HG02840 (cell line): ENCODE results near the gene MYLK2.
"Not testable (repeated sequence)": the region's sequence is repeated elsewhere in the genome, so short reads cannot be mapped to it uniquely, and the experiment has no call there.

ENCODE experiments used
- ATAC-seq: cut with Tn5 transposase; IDR thresholded peaks from one replicate; pipeline ENCODE4 v1.9.1; 2021; ENCODE audit warnings: mild to moderate bottlenecking, moderate library complexity, moderate number of reproducible peaks; ENCODE audit not compliant: unreplicated experiment, low FRiP score

Gene MYLK2

DNA sequence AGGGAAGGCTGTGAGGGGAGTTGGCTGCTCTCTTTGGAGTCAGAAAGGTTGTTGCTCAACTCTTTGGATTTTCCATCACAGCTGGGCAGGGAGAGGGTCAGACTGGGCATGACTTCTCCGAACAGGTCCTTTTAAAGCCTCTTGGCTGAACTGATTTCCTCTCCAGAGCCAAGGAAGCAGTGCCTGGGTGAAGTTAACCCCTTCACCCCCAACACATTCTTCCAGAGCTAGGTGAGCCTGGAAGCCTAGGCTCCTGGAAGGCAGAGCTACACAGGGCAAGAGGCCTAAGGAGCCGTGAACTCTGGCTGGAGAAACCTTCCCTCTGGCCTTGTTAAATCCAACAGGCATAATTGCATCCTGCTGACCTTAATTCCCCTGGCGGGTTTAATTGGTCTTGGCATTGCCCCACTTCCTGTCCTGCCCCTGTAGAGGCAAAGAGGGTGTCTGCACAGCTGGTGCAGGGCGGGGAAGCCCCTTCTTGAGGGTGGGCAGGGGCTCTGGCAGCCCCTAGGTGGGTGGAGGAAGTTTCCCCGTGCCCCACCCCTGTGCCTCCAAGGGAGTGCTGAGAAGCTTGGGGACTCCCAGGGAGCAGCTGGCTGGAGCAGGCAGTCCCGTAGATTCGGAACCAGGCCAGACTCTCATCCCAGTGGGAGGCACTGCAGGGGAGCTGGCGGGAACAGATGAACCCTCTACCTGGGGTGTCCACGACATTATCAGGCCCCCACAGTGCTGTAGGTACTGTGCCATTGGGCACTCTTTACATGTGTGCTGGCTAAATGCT is 3.6 kb upstream of the MYLK2 start:
- no peak for ATAC-seq

DNA sequence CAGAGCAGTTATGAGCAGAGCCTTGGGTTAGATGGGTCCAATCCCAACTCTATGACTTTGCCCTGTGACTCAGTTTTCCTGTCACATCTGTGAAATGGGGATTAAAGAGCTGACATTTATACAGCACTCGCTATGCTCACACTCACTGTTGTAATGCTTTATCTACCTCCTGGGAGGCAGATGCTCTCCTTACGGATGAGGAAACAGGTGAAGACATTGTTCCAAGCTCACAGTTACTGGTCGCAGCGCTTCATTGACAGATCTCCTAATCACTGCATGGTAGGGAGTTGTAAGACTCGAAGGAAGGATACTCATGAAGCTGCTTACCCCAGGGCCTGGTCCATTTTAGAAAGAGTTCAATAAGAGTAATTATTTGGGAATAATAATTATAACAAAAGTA is 2.9 kb upstream of the MYLK2 start:
- no peak for ATAC-seq

DNA sequence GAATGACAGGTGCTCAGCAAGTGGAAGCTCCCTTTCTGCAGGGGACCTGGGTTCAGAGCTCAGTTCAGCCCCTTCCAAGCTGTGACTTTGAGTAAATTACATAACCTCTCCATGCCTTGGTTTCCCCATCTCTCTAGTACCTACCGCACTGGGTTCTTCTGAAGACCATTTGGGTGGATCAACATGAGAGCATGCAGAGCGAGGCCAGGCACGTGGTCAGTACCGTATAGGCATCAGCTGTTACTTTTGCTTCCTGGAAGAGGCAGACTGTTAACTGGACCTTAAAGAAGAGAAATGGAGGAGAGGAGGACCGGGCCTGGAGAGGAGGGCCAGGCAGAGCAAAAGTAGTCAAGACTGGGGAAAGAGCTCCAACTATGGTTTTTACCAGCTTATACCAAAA is 1.7 kb upstream of the MYLK2 start:
- ATAC-seq = no peak

DNA sequence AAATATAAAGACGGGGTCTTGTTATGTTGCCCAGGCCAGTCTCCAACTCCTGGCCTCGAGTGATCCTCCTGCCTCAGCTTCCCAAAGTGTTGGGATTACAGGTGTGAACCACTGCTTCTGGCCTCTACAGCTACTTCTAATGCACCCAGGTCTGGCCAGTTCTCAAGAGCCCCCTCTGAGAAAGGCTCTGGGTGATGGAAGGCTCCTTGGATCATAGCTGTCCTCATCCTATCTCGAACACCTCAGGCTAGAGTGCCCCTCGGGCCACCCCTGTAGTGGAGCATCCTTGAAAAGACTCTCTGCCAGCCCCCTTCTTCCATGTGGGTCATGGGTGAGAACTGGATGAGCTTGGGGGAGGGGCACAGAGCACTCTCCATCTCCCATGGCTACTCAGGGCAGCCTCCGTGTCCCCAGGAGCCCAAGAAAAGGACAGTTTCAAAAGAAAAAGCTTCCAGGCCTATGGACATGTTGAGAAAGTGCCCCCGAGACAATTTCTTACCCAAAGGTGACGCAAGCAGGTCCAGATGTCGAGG is 714 bp upstream of the MYLK2 start:
- no peak for ATAC-seq

DNA sequence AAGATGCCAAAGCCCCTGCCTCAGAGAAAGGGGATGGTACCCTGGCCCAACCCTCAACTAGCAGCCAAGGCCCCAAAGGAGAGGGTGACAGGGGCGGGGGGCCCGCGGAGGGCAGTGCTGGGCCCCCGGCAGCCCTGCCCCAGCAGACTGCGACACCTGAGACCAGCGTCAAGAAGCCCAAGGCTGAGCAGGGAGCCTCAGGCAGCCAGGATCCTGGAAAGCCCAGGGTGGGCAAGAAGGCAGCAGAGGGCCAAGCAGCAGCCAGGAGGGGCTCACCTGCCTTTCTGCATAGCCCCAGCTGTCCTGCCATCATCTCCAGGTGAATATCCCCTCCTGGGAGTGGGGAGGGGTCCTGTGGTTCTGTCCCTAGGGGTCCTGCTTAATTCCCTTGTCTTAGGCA is 1.1 kb downstream of the MYLK2 start:
- no peak for ATAC-seq

DNA sequence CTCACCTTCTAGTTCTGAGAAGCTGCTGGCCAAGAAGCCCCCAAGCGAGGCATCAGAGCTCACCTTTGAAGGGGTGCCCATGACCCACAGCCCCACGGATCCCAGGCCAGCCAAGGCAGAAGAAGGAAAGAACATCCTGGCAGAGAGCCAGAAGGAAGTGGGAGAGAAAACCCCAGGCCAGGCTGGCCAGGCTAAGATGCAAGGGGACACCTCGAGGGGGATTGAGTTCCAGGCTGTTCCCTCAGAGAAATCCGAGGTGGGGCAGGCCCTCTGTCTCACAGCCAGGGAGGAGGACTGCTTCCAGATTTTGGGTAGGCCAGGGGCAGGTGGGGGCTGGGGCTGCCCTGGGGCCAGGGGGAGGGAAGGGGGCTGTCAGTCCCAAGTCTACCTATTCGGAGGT is 2.3 kb downstream of the MYLK2 start:
- no peak for ATAC-seq

DNA sequence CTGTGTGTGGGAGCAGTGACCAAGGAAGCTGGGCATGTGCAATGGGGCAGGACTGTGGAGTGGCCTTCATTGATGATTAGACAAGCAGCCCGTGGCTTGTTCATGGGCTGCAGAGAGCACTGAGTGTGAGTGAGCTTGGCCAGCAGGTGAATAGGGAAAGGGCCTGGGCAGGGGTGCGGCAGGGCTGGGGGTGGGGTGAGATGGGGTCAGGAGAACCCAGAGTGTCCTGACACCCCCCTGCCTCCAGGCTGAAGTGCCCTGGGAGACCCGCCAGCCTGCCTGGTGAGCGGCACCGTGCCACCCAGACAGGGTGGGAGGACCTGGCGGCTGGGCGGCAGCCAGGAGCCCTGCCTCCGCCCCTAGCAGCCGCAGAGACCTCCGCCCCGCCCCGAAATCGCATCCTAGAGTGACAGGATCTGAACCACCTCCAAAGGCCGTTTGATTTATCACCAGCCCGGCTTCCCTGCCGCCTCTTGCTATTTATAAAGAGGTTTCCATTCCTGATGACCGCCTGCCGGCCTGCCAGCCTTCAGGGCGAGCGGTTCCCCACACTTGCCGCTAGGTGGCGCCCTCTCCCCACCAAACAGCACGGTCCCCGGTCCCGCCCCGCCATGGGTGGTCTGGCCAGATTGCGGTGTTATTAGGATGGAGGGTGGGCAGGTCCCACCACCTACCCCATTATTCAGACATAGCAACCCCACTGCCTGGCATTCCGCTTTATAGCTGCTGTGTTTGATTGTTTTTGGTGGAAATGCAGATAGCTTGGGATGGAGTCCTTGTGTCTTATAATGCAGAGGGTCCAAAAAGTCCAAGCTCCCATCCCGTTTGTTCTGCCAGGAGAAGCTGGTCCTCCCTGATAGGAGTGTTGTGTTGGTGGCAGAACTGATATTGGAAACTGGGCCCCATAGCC is 3.5 kb downstream of the MYLK2 start:
- ATAC-seq = no peak

DNA sequence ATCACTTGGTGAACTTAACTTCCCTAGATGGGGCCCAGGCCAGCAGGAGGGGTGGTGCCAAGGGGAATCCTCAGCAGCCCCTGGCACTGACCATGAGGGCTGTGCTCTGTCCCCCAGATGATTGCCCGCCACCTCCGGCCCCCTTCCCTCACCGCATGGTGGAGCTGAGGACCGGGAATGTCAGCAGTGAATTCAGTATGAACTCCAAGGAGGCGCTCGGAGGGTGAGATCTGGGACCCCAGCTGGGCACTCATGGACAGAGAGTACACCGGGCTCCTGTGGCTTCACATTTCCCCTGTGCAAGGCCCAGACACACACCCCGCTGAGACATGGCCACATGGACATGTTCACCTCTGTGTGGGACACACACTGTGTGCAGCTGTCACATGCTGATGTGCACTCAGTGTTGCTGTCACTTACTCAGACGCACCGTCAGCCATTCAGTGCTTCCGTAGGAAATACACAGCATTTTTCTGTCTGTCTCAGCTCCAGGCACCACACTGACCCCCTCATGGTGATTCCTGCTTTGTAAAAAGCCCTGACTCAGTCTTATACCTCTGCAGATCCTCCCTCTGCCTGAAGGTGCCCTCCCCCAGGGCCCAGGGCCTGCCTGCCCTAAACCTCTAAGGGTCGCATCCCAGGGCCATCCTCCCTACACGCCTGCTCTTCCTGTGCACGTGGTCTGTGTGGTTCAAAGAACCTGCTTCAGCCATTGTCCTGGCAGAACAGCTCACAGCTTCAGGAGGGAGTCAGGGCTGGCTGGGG is 4.4 kb downstream of the MYLK2 start:
- ATAC-seq = no peak

DNA sequence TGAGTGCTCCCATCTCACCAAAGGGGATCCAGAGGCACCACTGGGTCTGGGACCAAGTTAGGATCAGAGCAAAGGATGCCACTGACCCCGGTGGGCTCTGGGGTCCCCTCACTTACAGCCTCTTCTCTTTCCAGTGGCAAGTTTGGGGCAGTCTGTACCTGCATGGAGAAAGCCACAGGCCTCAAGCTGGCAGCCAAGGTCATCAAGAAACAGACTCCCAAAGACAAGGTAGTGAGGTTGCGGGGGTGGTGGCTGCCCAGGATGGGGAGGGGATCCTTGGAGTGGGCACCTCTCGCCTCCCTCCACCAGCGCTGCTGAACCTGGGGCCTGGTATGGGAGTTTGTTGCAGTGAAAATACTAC is 4.9 kb downstream of the MYLK2 start:
- ATAC-seq = no peak

DNA sequence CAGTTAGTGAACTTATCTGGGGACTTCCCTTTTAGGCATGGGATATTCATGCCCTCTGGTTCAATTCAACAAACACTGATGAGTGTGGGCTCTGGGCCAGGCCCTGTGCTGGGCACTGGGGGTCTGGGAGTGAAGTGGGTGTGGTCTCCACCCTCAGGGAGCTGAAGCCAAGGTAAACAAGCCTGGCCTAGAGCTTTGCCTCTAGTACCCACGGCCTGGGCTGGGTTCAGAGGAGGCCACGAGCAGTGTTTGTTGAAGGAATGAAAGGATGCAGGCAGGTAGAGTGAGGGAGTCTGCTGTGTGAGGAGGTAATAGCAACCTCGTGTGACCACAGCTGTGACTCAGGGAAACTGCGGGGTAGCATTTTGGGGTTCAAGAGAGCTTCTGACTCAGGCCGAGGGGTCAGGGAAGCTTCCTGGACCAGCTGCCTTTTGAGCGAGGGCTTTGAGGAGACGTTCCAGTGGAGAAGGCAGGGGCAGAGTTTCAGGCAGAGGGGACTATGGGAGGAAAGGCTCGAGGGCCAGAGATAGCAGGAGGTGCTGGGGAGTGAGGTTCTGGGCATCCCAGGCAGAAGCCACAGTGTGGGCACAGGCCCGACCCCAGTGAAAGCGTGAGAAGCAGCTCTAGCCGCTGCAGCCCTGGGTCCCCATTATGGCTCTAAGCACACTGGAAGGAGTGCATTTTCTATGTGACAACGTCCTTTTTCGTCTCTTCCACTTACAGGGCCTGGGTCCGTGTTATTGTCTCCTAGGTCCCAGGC is 5.6 kb downstream of the MYLK2 start:
- ATAC-seq = no peak

DNA sequence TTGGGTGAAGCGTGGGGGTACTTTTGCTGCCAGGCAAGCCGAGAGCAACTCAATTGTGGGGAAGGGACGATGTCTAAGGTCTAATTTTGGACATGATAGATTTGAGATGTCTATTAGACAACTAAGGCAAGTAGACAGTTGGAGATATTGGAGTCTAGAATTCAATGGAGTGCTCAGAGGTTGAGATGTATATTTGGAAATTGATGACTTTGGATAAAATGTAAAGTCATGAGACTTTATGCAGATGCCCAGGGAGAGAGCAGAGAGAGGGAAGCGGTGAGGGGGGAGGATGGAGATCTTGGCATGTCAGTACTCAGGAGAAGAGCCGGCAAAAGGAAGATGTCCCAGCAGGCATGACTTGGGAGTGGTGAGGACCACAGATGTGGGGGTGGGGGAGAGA is 6.9 kb downstream of the MYLK2 start:
- no peak for ATAC-seq

DNA sequence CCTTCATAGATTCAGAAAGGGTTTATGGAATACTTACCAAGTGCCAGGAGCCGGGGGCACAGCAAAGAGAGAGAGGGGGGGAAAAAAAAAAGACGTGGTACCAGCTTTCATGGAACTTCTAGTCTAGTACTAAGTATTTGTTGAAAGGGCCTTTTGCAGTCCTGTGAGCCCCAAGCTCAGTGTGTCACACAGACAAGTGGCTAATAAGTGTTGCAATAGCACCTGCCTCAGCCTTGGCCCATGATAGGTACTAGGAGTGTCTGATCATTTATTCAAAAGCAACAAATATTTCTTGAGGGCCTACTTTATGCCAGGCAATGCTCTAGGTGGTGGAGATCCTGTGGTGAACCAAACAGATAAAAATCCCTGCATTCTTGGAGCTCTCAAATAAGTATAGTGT is 7.9 kb downstream of the MYLK2 start:
- no peak for ATAC-seq

DNA sequence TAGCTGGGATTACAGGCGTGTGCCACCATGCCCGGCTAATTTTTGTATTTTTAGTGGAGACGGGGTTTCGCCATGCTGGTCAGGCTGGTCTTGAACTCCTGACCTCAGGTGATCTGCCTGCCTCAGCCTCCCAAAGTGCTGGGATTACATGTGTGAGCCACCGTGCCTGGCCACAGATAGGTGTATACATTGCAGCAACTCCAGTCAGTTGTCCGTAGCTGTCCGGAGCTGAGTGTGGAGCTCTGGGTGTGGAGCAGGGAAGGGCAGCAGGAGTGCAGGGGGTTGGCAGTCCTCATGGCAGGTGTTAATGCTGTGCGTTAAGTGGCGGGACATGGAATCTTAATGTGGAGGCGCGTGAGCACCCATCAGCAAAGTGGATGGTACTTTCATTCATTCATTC is 8.9 kb downstream of the MYLK2 start:
- ATAC-seq = not testable (repeated sequence)

DNA sequence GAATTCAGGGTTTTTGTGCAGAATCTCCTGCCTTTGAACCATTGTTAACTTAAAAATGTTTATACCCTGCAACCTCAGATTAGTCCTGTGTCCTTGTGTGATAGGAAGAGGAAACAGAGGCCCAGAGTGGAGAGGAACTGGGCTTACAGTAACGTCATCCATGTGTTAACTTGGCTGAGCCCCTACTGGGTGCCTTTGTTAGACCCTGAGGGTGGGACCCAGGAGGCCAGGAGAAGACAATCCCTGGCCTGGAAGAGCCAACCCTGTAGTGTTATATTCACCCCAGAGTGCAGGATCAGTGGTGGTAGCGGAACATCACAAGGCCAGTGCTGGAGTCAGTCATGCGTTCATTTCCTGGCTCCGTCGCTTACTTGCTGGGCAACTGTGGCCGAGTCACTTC is 10.6 kb downstream of the MYLK2 start:
- ATAC-seq = no peak

DNA sequence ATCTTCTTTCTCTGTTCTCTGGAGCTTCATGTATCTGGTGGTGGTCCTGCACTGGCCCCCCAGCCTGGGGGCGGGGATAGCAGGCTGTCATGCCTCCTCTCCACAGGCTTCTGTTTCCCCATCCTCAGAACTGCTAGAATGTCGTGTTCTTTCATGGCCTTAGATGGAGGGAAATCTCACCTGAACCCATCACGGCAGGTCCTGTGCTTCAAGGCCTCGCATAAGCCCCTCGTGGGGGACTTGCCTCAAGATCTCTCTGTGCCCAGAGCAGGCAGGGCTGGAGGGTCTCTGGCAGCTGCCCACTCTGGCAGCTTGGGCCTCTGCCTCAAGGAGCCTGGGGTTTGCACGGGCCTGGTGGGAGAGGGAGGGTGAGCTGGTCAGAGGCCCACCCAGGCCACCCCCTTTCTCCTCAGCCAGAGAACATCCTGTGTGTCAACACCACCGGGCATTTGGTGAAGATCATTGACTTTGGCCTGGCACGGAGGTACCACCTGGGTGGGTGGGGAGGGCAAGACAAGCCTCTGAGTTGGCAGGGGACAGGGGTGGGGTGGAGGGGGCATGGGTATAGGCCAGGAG is 11.3 kb downstream of the MYLK2 start:
- ATAC-seq = no peak

DNA sequence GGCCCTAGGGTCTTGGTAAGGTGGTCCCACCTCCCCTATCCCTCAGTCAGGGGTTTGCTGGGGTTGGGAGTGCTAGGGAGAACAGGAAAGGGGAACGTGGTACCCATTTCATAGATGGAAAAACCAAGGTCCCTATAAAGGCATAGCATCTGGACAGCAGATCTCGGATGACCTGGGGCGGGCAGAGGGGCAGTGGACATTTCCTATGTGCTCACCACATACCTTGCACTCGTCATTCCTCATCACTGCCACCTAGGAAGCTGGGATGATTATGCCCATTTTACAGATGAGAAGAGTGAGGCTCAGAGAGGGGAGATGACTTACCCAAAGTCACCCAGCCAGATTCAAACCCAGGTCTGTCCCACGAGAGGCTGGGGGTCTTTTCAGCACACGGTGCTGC is 12.1 kb downstream of the MYLK2 start:
- no peak for ATAC-seq

DNA sequence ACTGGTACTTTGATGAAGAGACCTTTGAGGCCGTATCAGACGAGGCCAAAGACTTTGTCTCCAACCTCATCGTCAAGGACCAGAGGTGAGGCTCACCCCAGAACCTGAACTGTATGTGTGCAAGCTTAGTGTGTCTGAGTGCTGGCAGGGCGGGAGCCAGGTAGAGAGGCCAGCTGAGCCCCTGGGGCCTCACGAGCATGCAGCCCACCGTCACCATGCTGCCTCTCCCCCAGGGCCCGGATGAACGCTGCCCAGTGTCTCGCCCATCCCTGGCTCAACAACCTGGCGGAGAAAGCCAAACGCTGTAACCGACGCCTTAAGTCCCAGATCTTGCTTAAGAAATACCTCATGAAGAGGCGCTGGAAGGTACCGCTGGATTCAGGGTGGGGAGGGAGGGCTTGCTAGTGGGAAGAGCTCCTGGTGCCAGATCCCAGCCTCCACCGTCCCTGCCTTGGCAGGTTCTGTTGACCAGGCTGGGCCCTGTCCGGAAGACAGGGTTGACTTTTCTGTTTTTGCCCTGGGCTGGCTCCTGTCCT is 12.7 kb downstream of the MYLK2 start:
- ATAC-seq = no peak

DNA sequence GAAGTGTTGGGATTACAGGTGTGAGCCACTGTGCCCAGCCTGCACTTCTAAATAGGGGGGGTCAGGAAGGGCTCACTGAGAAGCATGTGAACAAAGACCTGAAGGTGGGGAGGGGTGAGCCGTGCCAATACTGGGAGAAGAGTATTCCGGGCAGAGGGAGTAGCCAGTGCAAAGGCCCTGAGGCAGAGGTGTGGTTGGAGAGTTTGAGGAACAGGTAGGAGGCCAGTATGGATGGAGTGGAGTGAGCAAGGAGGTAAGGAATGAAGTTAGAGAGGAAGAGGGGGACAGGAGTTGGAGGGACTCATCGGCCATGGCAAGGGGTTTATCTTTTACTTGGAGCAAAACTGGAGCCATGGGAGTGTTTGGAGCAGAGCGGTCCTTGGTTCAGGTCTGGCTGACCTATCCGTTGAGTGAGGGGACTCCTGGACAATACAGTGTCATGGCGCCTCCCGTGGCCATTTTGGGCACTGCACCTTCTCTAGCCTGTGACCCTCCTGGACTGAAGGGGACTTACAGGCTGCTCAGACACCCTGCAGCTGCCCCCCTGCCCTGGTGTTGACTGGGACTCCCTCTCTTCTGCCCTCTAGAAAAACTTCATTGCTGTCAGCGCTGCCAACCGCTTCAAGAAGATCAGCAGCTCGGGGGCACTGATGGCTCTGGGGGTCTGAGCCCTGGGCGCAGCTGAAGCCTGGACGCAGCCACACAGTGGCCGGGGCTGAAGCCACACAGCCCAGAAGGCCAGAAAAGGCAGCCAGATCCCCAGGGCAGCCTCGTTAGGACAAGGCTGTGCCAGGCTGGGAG is 14.2 kb downstream of the MYLK2 start:
- no peak for ATAC-seq
